Heart right ventricle (tissue), 16 donors: Measurements from ENCODE around the gene HOXC10. TPM values are rescaled to one million over a fixed set of nuclear protein-coding genes. Genes with fewer than 3 reads are reported as not detected.

Source experiments
- ATAC-seq, 8 donors: fragments of 200-7000 bp; cut with Tn5 transposase; one replicate each; pipeline ENCODE4 v1.9.1; 2020; ENCODE audit warnings: mild to moderate bottlenecking in 8 of 8, moderate library complexity in 8 of 8, moderate number of reproducible peaks in 1 of 8
- DNase-seq, 2 donors: peaks; one replicate each; pipeline ENCODE4 v3.0.0-alpha.2; 2020
- H3K27ac ChIP-seq, 10 donors: fragments of 200-600 bp; sonication (generic) in 2 of 10; one replicate each; pipeline versions ENCODE4 v1.5.0 to v1.8.0; 2020 to 2022; ENCODE audit warnings: mild to moderate bottlenecking in 3 of 10
- H3K27me3 ChIP-seq, 7 donors: fragments of 200-600 bp; one replicate each; pipeline ENCODE4 v1.8.0; 2021 to 2022; ENCODE audit warnings: mild to moderate bottlenecking in 2 of 7
- H3K36me3 ChIP-seq, 9 donors: fragments of 200-600 bp; sonication (generic) in 1 of 9; one replicate each; pipeline versions ENCODE4 v1.5.0 to v1.8.0; 2020 to 2022; ENCODE audit warnings: mild to moderate bottlenecking in 2 of 9
- H3K4me1 ChIP-seq, 9 donors: fragments of 200-600 bp; sonication (generic) in 1 of 9; one replicate each; pipeline versions ENCODE4 v1.5.0 to v1.8.0; 2020 to 2022; ENCODE audit warnings: mild to moderate bottlenecking in 4 of 9
- H3K4me3 ChIP-seq, 10 donors: fragments of 200-600 bp; sonication (generic) in 2 of 10; one replicate each; pipeline versions ENCODE4 v1.5.0 to v1.8.0; 2020 to 2022; ENCODE audit warnings: mild to moderate bottlenecking in 7 of 10, moderate library complexity in 2 of 10
- H3K9me3 ChIP-seq, 11 donors: fragments of 200-600 bp in 10 of 11; sonication (generic) in 2 of 11; one replicate each; pipeline versions ENCODE4 v1.5.0 to v1.8.0; 2013 to 2022; ENCODE audit warnings: mild to moderate bottlenecking in 2 of 11, control low read depth in 1 of 11, moderate library complexity in 1 of 11
- CTCF ChIP-seq, 9 donors: fragments of 200-600 bp; sonication (generic) in 2 of 9; IDR thresholded peaks; one replicate each; pipeline versions ENCODE4 v1.5.0 to v1.8.0; 2021 to 2022; ENCODE audit warnings: antibody characterized with exemption in 9 of 9, mild to moderate bottlenecking in 5 of 9, moderate library complexity in 1 of 9
- WGBS, 2 donors: extraction: QIAGEN DNeasy Blood & Tissue Kit; methylation state at CpG; one replicate each; pipeline ENCODE4 v1.1.7; 2013; ENCODE audit warnings: inconsistent platforms in 1 of 2; 5-methylcytosine and 5-hydroxymethylcytosine counted together
- intact Hi-C, 10 donors: fragments of 100-400 bp; cut with DNase I; formaldehyde crosslinking; loops; one replicate each; pipeline versions ENCODE4 v1.11.1 to v1.14.2; 2022
- polyA plus RNA-seq, 2 donors: library from polyadenylated mRNA; stranded (reverse); fragments of 200-250 nt; gene quantifications; one replicate each; pipeline ENCODE4 v1.2.3, GENCODE V29; 2013
- total RNA-seq, 10 donors: library from RNA; stranded (reverse); fragmentation: NEBNext Ultra II Directional in 3 of 10; extraction: Animal tissue kit (Norgen Biotek cat#: 25700) in 3 of 10; gene quantifications; one replicate each; pipeline versions ENCODE4 v1.2.1 to v1.2.4, GENCODE V29; 2021 to 2023
- donor health status: Arrhythmogenic right ventricular cardiomyopathy.
- donor health status: ischemic (EF 13 %, LVEDD 7.1; RV severe dilation, severe dysfunction).
- donor health status: healthy with polysubstance abuse.
- donor health status: DM: no; HTN: yes; CAD: no.
- donor health status: DM: no; HTN: no; CAD: no.
- donor health status: ischemic (EF 25% LVEDD 6.9; RV normal size, moderate dysfunction).
- donor health status: ischemic (EF 25% LVEDD 5.7; RV mildly dilated, moderate dysfunction).
- donor health status: healthy.
- donor health status: DM: yes; HTN: yes; CAD: no.
- donor health status: Ischemic cardiomyopathy.
- donor health status: ischemic (EF 35%, LVEDD 5.7; RV mildly dilated, moderate dysfunction).
- donor health status: nonischemic (EF 11% LVEDD 7.7; RV severe dilation, severe dysfunction).
- donor health status: DM: yes; HTN: yes; CAD: no.
- donor health status: PGD.
- donor health status: ischemic (EF 29% LVEDD 5.4; RV normal size, mild dysfunction).
- donor health status: nonischemic (EF 23%, LVEDD 6.1; RV moderate dilation, normal function).

The HOXC10 gene
- total and polyA plus RNA-seq, 12 donors = not detected

- DNase-seq (no peak), ATAC-seq (no peak)
- Histone ChIP-seq H3K4me3 (no peak overlapping the region), H3K36me3 (no peaks in the 10 kb centered on the region), H3K9me3 (no peaks in the 10 kb centered on the region), H3K4me1 (peaks cover 0 to 22% (median 4%) of the 10 kb centered on the region in 9 donors), H3K27ac (no peak overlapping the region), H3K27me3 (peaks cover 58 to 100% (median 100%) of the 10 kb centered on the region in 7 donors)
- intact Hi-C loops = no loop called here
- no peak for TF ChIP-seq CTCF (IDR thresholded peaks at IDR 0.05)
- WGBS, 2 donors = 6 to 9% methylated on average over 38 of the region's 38 CpGs
These were observed 21.3 kb upstream of the HOXC10 start for GRCh38 chr12:53963434-53964314.

GRCh38 chr12:53964315-53964713, 20.6 kb upstream of the HOXC10 start:
- Histone ChIP-seq H3K27me3 (peaks cover 62 to 100% (median 100%) of the 10 kb centered on the region in 7 donors), H3K4me1 (peaks cover 0 to 22% (median 4%) of the 10 kb centered on the region in 9 donors), H3K36me3 (no peaks in the 10 kb centered on the region), H3K4me3 (no peak overlapping the region), H3K27ac (no peak overlapping the region), H3K9me3 (no peaks in the 10 kb centered on the region)
- DNase-seq (no peak), ATAC-seq (no peak)
- intact Hi-C loops = no loop called here
- 8 to 9% methylated on average over 2 of the region's 2 CpGs for WGBS, 2 donors
- TF ChIP-seq CTCF (IDR thresholded peaks at IDR 0.05) = no peak

- Histone ChIP-seq H3K36me3 (no peaks in the 10 kb centered on the region), H3K9me3 (no peaks in the 10 kb centered on the region), H3K27ac (no peak overlapping the region), H3K27me3 (peaks cover 66 to 100% (median 100%) of the 10 kb centered on the region in 7 donors), H3K4me3 (no peak overlapping the region), H3K4me1 (peaks cover 0 to 22% (median 4%) of the 10 kb centered on the region in 9 donors)
- no peak for ATAC-seq
- TF ChIP-seq CTCF (IDR thresholded peaks at IDR 0.05) = no peak
- no peak for DNase-seq
- WGBS, 2 donors = 1 to 3% methylated on average over 18 of the region's 18 CpGs
- intact Hi-C loops = no loop called here
These were observed 19.5 kb upstream of the HOXC10 start for GRCh38 chr12:53965281-53966084.

- WGBS, 2 donors = 3 to 4% methylated on average over 14 to 15 of the region's 15 CpGs
- intact Hi-C loops = no loop called here
These were observed 18.9 kb upstream of the HOXC10 start for GRCh38 chr12:53966085-53966384.

More at GRCh38 chr12:53966085-53966384, 18.9 kb upstream of the HOXC10 start:
- TF ChIP-seq CTCF (IDR thresholded peaks at IDR 0.05) = no peak
- DNase-seq (no peak), ATAC-seq (no peak)
- Histone ChIP-seq H3K27me3 (peaks cover 65 to 100% (median 100%) of the 10 kb centered on the region in 7 donors), H3K36me3 (no peaks in the 10 kb centered on the region), H3K27ac (no peak overlapping the region), H3K4me3 (no peak overlapping the region), H3K9me3 (no peaks in the 10 kb centered on the region), H3K4me1 (peaks cover 0 to 19% (median 4%) of the 10 kb centered on the region in 9 donors)
